Neural progenitor cell (in vitro differentiated cells): ENCODE results near the gene ZNF385C. TPM values are rescaled to one million over a fixed set of nuclear protein-coding genes. Genes with fewer than 3 reads are reported as not detected.
A peak's percentile ranks its signal among the peaks of the same experiment; 100 is the strongest.

Experiments
- DNase-seq: peaks from one replicate; pipeline ENCODE4 v3.0.0-alpha.2; 2016; ENCODE audit warnings: low spot score
- H2AFZ ChIP-seq: fragments of 200-600 bp; sonication (generic); replicated peaks from 2 replicates; pipeline ENCODE4 v1.6.1; 2016; ENCODE audit warnings: antibody characterized with exemption
- H3F3A ChIP-seq: fragments of 200-600 bp; sonication (generic); 2 replicates; pipeline ENCODE4 v1.6.1; 2016; ENCODE audit warnings: antibody characterized with exemption, low read depth
- H3K27ac ChIP-seq: fragments of 200-600 bp; sonication (generic); 2 replicates; pipeline ENCODE4 v1.5.1; 2016; ENCODE audit warnings: mild to moderate bottlenecking
- H3K27me3 ChIP-seq: fragments of 200-600 bp; sonication (generic); 2 replicates; pipeline ENCODE4 v1.6.1; 2016; ENCODE audit warnings: mild to moderate bottlenecking, moderate library complexity
- H3K36me3 ChIP-seq: fragments of 200-600 bp; sonication (generic); 2 replicates; pipeline ENCODE4 v1.5.1; 2016
- H3K4me1 ChIP-seq: fragments of 200-600 bp; sonication (generic); 2 replicates; pipeline ENCODE4 v1.6.1; 2016; ENCODE audit warnings: mixed run types
- H3K4me2 ChIP-seq: fragments of 200-600 bp; sonication (generic); 2 replicates; pipeline ENCODE4 v1.6.1; 2016
- H3K4me3 ChIP-seq: fragments of 200-600 bp; sonication (generic); 2 replicates; pipeline ENCODE4 v1.5.1; 2016
- H3K79me2 ChIP-seq: fragments of 200-600 bp; sonication (generic); 2 replicates; pipeline ENCODE4 v1.6.1; 2016; ENCODE audit warnings: low read depth
- H3K9ac ChIP-seq: fragments of 200-600 bp; sonication (generic); 2 replicates; pipeline ENCODE4 v1.6.1; 2016
- H3K9me3 ChIP-seq: fragments of 200-600 bp; sonication (generic); 2 replicates; pipeline ENCODE4 v1.5.1; 2016; ENCODE audit warnings: low read depth
- H4K20me1 ChIP-seq: fragments of 200-600 bp; sonication (generic); 2 replicates; pipeline ENCODE4 v1.6.1; 2016; ENCODE audit warnings: low read depth
- H3K27ac Mint-ChIP-seq: 3 replicates; pipeline ENCODE4 v1.8.0; 2021; ENCODE audit warnings: mixed read lengths
- H3K27me3 Mint-ChIP-seq: 2 replicates; pipeline ENCODE4 v1.8.0; 2022; ENCODE audit warnings: low read depth, mild to moderate bottlenecking, inconsistent platforms, moderate library complexity, mixed read lengths; ENCODE audit not compliant: insufficient read depth
- H3K36me3 Mint-ChIP-seq: 3 replicates; pipeline ENCODE4 v1.8.0; 2021; ENCODE audit warnings: mixed read lengths
- H3K4me1 Mint-ChIP-seq: 3 replicates; pipeline ENCODE4 v1.8.0; 2021; ENCODE audit warnings: mixed read lengths
- H3K4me3 Mint-ChIP-seq: 3 replicates; pipeline ENCODE4 v1.8.0; 2021; ENCODE audit warnings: mild to moderate bottlenecking, moderate library complexity, mixed read lengths
- H3K9me3 Mint-ChIP-seq: 3 replicates; pipeline ENCODE4 v1.8.0; 2020; ENCODE audit warnings: mixed read lengths
- CTCF ChIP-seq: fragments of 200-600 bp; sonication (generic); IDR thresholded peaks from 2 replicates; pipeline ENCODE4 v1.5.1; 2017; ENCODE audit warnings: antibody characterized with exemption, mild to moderate bottlenecking
- EZH2 ChIP-seq: fragments of 200-600 bp; sonication (generic); IDR thresholded peaks from 2 replicates; pipeline ENCODE4 v1.6.1; 2017; ENCODE audit warnings: antibody characterized with exemption, mild to moderate bottlenecking, moderate library complexity
- EZH2phosphoT487 ChIP-seq: fragments of 200-600 bp; sonication (generic); IDR thresholded peaks from 2 replicates; pipeline ENCODE4 v1.6.1; 2017; ENCODE audit warnings: antibody characterized with exemption
- total RNA-seq: library from RNA; depleted of rRNA; stranded (reverse); fragments of >200 nt; gene quantifications from 2 replicates; pipeline ENCODE4 v1.2.3, GENCODE V29; 2015; ENCODE audit warnings: low replicate concordance

ZNF385C gene
- total RNA-seq, 1 donor from 2014 or later: 5.0 TPM

GRCh38 chr17:42039794-42040763, 58.2 kb downstream of the ZNF385C start:
- Histone ChIP-seq H3K36me3 (no peaks in the 10 kb centered on the region), H3K4me2 (no peak overlapping the region), H4K20me1 (no peaks in the 10 kb centered on the region), H3K9ac (no peak overlapping the region), H3K27me3 (no peaks in the 10 kb centered on the region), H3K27ac (no peak overlapping the region), H2AFZ (no peak overlapping the region), H3K4me1 (peaks cover 15% of the 10 kb centered on the region), H3K9me3 (no peaks in the 10 kb centered on the region), H3K4me3 (no peak overlapping the region), H3K79me2 (no peaks in the 10 kb centered on the region), H3F3A (no peaks in the 10 kb centered on the region)
- Mint-ChIP-seq H3K9me3 (no peaks in the 10 kb centered on the region), H3K27me3 (peaks cover 9% of the 10 kb centered on the region), H3K36me3 (no peaks in the 10 kb centered on the region), H3K4me1 (peaks cover 11% of the 10 kb centered on the region), H3K4me3 (no peak overlapping the region), H3K27ac (no peak overlapping the region)
- TF ChIP-seq EZH2: no peak
- no peak for TF ChIP-seq EZH2phosphoT487
- TF ChIP-seq CTCF: no peak
- no peak for DNase-seq

DNA sequence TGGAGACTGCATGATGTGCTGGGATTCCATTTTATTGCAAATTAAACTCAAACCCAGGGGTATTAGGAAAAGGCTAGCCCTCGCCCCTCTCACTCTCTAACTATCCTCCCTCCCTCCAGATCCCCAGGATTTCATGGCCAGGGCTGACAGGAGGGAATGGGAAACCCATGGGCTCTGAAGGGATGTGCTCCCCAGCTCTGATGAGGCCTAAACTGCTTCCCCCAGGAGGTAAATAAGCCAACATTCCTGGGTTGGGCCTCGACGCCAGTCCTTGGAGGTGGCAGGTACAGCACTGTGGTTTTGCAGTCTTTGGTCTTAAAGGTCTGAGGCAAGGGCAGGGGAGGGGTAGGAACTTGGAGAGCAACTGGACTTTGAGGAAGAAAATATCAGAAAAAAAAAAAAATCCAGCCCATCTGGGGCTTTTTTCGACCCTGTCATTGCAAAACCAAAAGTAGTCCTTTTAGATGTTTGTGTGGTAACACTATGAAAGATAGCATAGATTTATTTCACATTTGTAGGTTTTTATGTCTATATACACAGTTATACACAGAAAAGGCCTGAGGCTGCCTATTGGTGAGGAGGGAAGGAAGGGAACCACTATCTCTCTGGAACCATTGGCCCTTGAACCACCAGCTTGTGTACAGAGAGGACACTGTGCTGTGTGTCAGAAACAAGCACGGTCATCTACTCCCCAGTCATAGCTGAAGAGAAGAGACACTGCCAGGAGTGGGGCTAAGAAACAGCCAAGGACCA, 59.9 kb downstream of the ZNF385C start:
- H3K27me3 ChIP-seq: no peaks in the 10 kb centered on the region
- no peak overlapping the region for H3K27ac ChIP-seq
- no peak for TF ChIP-seq CTCF
- TF ChIP-seq EZH2phosphoT487: no peak
- TF ChIP-seq EZH2: no peak
- H2AFZ ChIP-seq: no peak overlapping the region
- Mint-ChIP-seq H3K27me3 (peaks cover 11% of the 10 kb centered on the region), H3K27ac (no peak overlapping the region), H3K4me1 (peaks cover 17% of the 10 kb centered on the region), H3K4me3 (no peak overlapping the region), H3K36me3 (no peaks in the 10 kb centered on the region), H3K9me3 (no peaks in the 10 kb centered on the region)
- DNase-seq: no peak
- no peaks in the 10 kb centered on the region for H3K79me2 ChIP-seq
- no peaks in the 10 kb centered on the region for H3K36me3 ChIP-seq
- H3K4me1 ChIP-seq: peaks cover 15% of the 10 kb centered on the region
- no peak overlapping the region for H3K9ac ChIP-seq
- H3F3A ChIP-seq: no peaks in the 10 kb centered on the region
- no peaks in the 10 kb centered on the region for H3K9me3 ChIP-seq
- H3K4me2 ChIP-seq: no peak overlapping the region
- H4K20me1 ChIP-seq: no peaks in the 10 kb centered on the region
- H3K4me3 ChIP-seq: no peak overlapping the region

GRCh38 chr17:42034059-42034458, 64.2 kb downstream of the ZNF385C start:
- H3K27me3 Mint-ChIP-seq: peaks cover 14% of the 10 kb centered on the region
- Histone ChIP-seq H2AFZ (no peak overlapping the region), H3K79me2 (no peaks in the 10 kb centered on the region), H3K4me2 (no peak overlapping the region), H3K27me3 (no peaks in the 10 kb centered on the region), H3K36me3 (no peaks in the 10 kb centered on the region), H3F3A (peaks cover 5% of the 10 kb centered on the region), H4K20me1 (no peaks in the 10 kb centered on the region), H3K9me3 (no peaks in the 10 kb centered on the region), H3K27ac (no peak overlapping the region), H3K4me1 (peaks cover 15% of the 10 kb centered on the region), H3K4me3 (no peak overlapping the region), H3K9ac (no peak overlapping the region)
- H3K4me1 Mint-ChIP-seq: peaks cover 34% of the 10 kb centered on the region
- DNase-seq: no peak
- no peak for TF ChIP-seq CTCF
- TF ChIP-seq EZH2: no peak
- no peak for TF ChIP-seq EZH2phosphoT487
- H3K36me3 Mint-ChIP-seq: no peaks in the 10 kb centered on the region
- peak overlapping the region; percentile 70 for H3K27ac Mint-ChIP-seq
- no peak overlapping the region for H3K4me3 Mint-ChIP-seq
- H3K9me3 Mint-ChIP-seq: no peaks in the 10 kb centered on the region
